Endothelial cell of umbilical vein (primary cell): ENCODE results near the gene ELMOD3. TPM values are rescaled to one million over a fixed set of nuclear protein-coding genes. Genes with fewer than 3 reads are reported as not detected.

Experiments used
- BruUV-seq: library from RNA; stranded (reverse); fragments of 400-500 nt; replicated peaks from 2 replicates; lab custom pipeline; 2021; lab: Mats Ljungman, UMichigan
- CTCF ChIA-PET: fragments of 300-600, 350-600 bp; sonication (Branson Sonifier 250); formaldehyde crosslinking; loops from one replicate; lab custom pipeline; 2021; ENCODE audit warnings: antibody characterized with exemption, inconsistent platforms; lab: Charles Lee
- POLR2A ChIA-PET: fragments of 300-600, 350-600 bp; sonication (Branson Sonifier 250); formaldehyde crosslinking; loops from one replicate; lab custom pipeline; 2021; ENCODE audit warnings: antibody characterized with exemption, inconsistent platforms; lab: Charles Lee
- DNase-seq: peaks from one replicate; pipeline ENCODE4 v3.0.0-alpha.2; 2011; ENCODE audit warnings: low read depth, low spot score
- FAIRE-seq: peaks from 2 replicates; lab custom pipeline; 2011; peaks lifted over from hg19 to GRCh38; lab: Jason Lieb, UNC
- H2AFZ ChIP-seq: 2 replicates; pipeline ENCODE4 v1.6.0; 2012; ENCODE audit warnings: low read depth, low read length, control low read depth, inconsistent platforms
- H3K27ac ChIP-seq: 2 replicates; pipeline ENCODE4 v1.5.1; 2011; ENCODE audit warnings: low read depth, mild to moderate bottlenecking, control low read depth, low read length, moderate library complexity; ENCODE audit not compliant: insufficient read depth
- H3K27me3 ChIP-seq, 2 experiments: 2 replicates each; pipeline versions ENCODE4 v1.6.0 to v1.6.1; 2011; ENCODE audit warnings: low read length in 2 of 2, mixed read lengths in 1 of 2; ENCODE audit not compliant: control insufficient read depth in 2 of 2, insufficient read depth in 2 of 2
- H3K36me3 ChIP-seq, 2 experiments: 2 replicates in 1 of 2; 3 replicates in 1 of 2; pipeline ENCODE4 v1.5.1; 2011; ENCODE audit warnings: low read length in 2 of 2, mild to moderate bottlenecking in 1 of 2, moderate library complexity in 1 of 2; ENCODE audit not compliant: control insufficient read depth in 2 of 2, insufficient read depth in 2 of 2; ENCODE audit errors: extremely low read depth in 1 of 2
- H3K4me1 ChIP-seq: 3 replicates; pipeline ENCODE4 v1.5.1; 2011; ENCODE audit warnings: mild to moderate bottlenecking, low read length; ENCODE audit not compliant: control insufficient read depth, insufficient read depth; ENCODE audit errors: extremely low read depth
- H3K4me2 ChIP-seq: 2 replicates; pipeline ENCODE4 v1.6.1; 2011; ENCODE audit warnings: low read length, control low read depth, mixed read lengths; ENCODE audit not compliant: insufficient read depth
- H3K4me3 ChIP-seq, 3 experiments: fragments of 200-600 bp in 1 of 3; sonication (generic), shearing (Covaris generic) in 1 of 3; replicated peaks in 1 of 3; 2 replicates each; pipeline ENCODE4 v1.5.1; 2011 to 2016; ENCODE audit warnings: control low read depth in 3 of 3, low read length in 3 of 3, mild to moderate bottlenecking in 2 of 3, inconsistent platforms in 1 of 3, low read depth in 1 of 3, moderate library complexity in 1 of 3; ENCODE audit not compliant: insufficient read depth in 1 of 3
- H3K79me2 ChIP-seq: 2 replicates; pipeline ENCODE4 v1.6.0; 2012; ENCODE audit warnings: low read length, inconsistent platforms; ENCODE audit not compliant: control insufficient read depth, insufficient read depth
- H3K9ac ChIP-seq: replicated peaks from 2 replicates; pipeline ENCODE3; 2011; ENCODE audit warnings: low read length, control low read depth; ENCODE audit not compliant: insufficient read depth; ENCODE audit errors: extremely low read depth
- H3K9me1 ChIP-seq: replicated peaks from 3 replicates; pipeline ENCODE4 v1.6.0; 2011; ENCODE audit warnings: mild to moderate bottlenecking, low read length; ENCODE audit not compliant: control insufficient read depth, insufficient read depth; ENCODE audit errors: extremely low read depth
- H3K9me3 ChIP-seq: replicated peaks from 2 replicates; pipeline ENCODE4 v1.5.1; 2012; ENCODE audit warnings: low read length, inconsistent platforms; ENCODE audit not compliant: control insufficient read depth, insufficient read depth
- H4K20me1 ChIP-seq: replicated peaks from 2 replicates; pipeline ENCODE3; 2011; ENCODE audit warnings: mild to moderate bottlenecking, low read length; ENCODE audit not compliant: control insufficient read depth, insufficient read depth; ENCODE audit errors: extremely low read depth
- EZH2 ChIP-seq: IDR thresholded peaks from 2 replicates; pipeline ENCODE4 v1.6.1; 2012; ENCODE audit warnings: borderline replicate concordance, low read depth, mild to moderate bottlenecking, moderate library complexity, low read length, inconsistent platforms; ENCODE audit not compliant: severe bottlenecking
- FOS ChIP-seq: IDR thresholded peaks from 2 replicates; pipeline ENCODE4 v1.6.1; 2011; ENCODE audit warnings: mild to moderate bottlenecking, low read length, moderate library complexity, borderline replicate concordance; ENCODE audit not compliant: insufficient read depth
- GATA2 ChIP-seq: IDR thresholded peaks from 2 replicates; pipeline ENCODE4 v1.7.0; 2011; ENCODE audit warnings: low read depth, mild to moderate bottlenecking, moderate library complexity, mixed read lengths, low read length; ENCODE audit not compliant: insufficient read length, insufficient read depth
- JUN ChIP-seq: IDR thresholded peaks from 2 replicates; pipeline ENCODE4 v1.6.1; 2011; ENCODE audit warnings: borderline replicate concordance, low read depth; ENCODE audit not compliant: insufficient read length, insufficient read depth
- MAX ChIP-seq: IDR thresholded peaks from 2 replicates; pipeline ENCODE4 v1.6.1; 2011; ENCODE audit not compliant: insufficient read depth, insufficient read length
- MYC ChIP-seq: IDR thresholded peaks from one replicate; pipeline ENCODE4 v1.6.1; 2011; ENCODE audit warnings: mild to moderate bottlenecking, low read depth, low read length
- POLR2A ChIP-seq: IDR thresholded peaks from 2 replicates; pipeline ENCODE4 v1.6.1; 2012; ENCODE audit warnings: low read depth, mild to moderate bottlenecking, control low read depth, low read length
- POLR2AphosphoS5 ChIP-seq: IDR thresholded peaks from 2 replicates; pipeline ENCODE4 v1.6.1; 2012; ENCODE audit warnings: low read depth, mild to moderate bottlenecking, control low read depth, low read length, moderate library complexity; ENCODE audit not compliant: insufficient read depth
- dilution Hi-C: fragments of 300-500 bp; cut with MboI; formaldehyde crosslinking; loops from one replicate; pipeline ENCODE4 v1.15.0; 2019; ENCODE audit warnings: low sequenced_read_pairs; ENCODE audit not compliant: extremely low pct_ligation_motif_present
- intact Hi-C: fragments of 100-400 bp; cut with micrococcal nuclease; formaldehyde crosslinking; loops from one replicate; pipeline ENCODE4 v1.10.0; 2022
- polyA plus RNA-seq, 4 experiments: library from polyadenylated mRNA; depleted of rRNA in 3 of 4; stranded (reverse) in 3 of 4; unstranded in 1 of 4; fragments of >200 nt; gene quantifications; 2 replicates each; pipeline versions ENCODE4 v1.2.1 to v1.2.3, GENCODE V29; 2011 to 2012; ENCODE audit warnings: missing spikeins in 1 of 4
- total RNA-seq: library from RNA; stranded (reverse); gene quantifications from 2 replicates; pipeline ENCODE4 v1.2.3, GENCODE V29; 2021
- TF ChIP-seq, protein P1 (sequence below), 2 donors: IDR thresholded peaks; 1 replicate in 1 of 2; 2 replicates in 1 of 2; pipeline ENCODE4 v1.5.1; 2011; ENCODE audit warnings: low read length in 2 of 2, mild to moderate bottlenecking in 2 of 2, moderate library complexity in 2 of 2, control low read depth in 1 of 2, inconsistent platforms in 1 of 2, low read depth in 1 of 2; ENCODE audit not compliant: insufficient read depth in 1 of 2; ENCODE audit errors: extremely low read depth in 1 of 2

ELMOD3 gene
- total and polyA plus RNA-seq, 2 donors (not counting 3 experiments of a cell fraction or from before 2014, with no cell fraction given): 12.3 to 22.0 TPM

- H3K9me3 ChIP-seq: no peaks in the 10 kb centered on the region
- FAIRE-seq (no peak), DNase-seq (no peak)
- H2AFZ ChIP-seq: no peak overlapping the region
- H3K4me1 ChIP-seq: peaks cover 9% of the 10 kb centered on the region
- H3K9me1 ChIP-seq: no peaks in the 10 kb centered on the region
- CTCF ChIA-PET: interaction anchor here (1.0 kb wide), 2 partner anchors 10 to 243 kb away, joined by 3 read pairs; no protein-coding TSS in a partner anchor
- H3K27ac ChIP-seq: no peak overlapping the region
- H3K9ac ChIP-seq: no peak overlapping the region
- dilution Hi-C loops: no loop called here
- no peaks in the 10 kb centered on the region for H4K20me1 ChIP-seq
- intact Hi-C loops: no loop called here
- no TSS peak for BruUV-seq
- H3K4me3 ChIP-seq: no peak overlapping the region
- no peak overlapping the region for H3K4me2 ChIP-seq
- TF ChIP-seq EZH2: no peak
- TF ChIP-seq, protein P1, sequence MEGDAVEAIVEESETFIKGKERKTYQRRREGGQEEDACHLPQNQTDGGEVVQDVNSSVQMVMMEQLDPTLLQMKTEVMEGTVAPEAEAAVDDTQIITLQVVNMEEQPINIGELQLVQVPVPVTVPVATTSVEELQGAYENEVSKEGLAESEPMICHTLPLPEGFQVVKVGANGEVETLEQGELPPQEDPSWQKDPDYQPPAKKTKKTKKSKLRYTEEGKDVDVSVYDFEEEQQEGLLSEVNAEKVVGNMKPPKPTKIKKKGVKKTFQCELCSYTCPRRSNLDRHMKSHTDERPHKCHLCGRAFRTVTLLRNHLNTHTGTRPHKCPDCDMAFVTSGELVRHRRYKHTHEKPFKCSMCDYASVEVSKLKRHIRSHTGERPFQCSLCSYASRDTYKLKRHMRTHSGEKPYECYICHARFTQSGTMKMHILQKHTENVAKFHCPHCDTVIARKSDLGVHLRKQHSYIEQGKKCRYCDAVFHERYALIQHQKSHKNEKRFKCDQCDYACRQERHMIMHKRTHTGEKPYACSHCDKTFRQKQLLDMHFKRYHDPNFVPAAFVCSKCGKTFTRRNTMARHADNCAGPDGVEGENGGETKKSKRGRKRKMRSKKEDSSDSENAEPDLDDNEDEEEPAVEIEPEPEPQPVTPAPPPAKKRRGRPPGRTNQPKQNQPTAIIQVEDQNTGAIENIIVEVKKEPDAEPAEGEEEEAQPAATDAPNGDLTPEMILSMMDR (IDR thresholded peaks at IDR 0.05; ENCODE audit: extremely low read depth in 1 of 2, insufficient read depth in 1 of 2, low read depth in 1 of 2, low read length in 2 of 2): no peak
- no peak for TF ChIP-seq JUN
- no peak for TF ChIP-seq POLR2AphosphoS5
- TF ChIP-seq GATA2: no peak
- TF ChIP-seq POLR2A: no peak
- TF ChIP-seq FOS: no peak
- TF ChIP-seq MYC: no peak
- TF ChIP-seq MAX: no peak
- H3K27me3 ChIP-seq: no peaks in the 10 kb centered on the region
- peaks cover 3 to 11% of the 10 kb centered on the region in 2 experiments for H3K36me3 ChIP-seq
- no peaks in the 10 kb centered on the region for H3K79me2 ChIP-seq
- POLR2A ChIA-PET: no interaction called here
Measured at GRCh38 chr2:85310330-85310729, 44.2 kb upstream of the ELMOD3 start.
